ENCODE results near the gene RYR3. TPM values are rescaled to one million over a fixed set of nuclear protein-coding genes. Genes with fewer than 3 reads are reported as not detected.

Gene RYR3
- total RNA-seq, 1 donor from 2014 or later = 0.72 TPM

- ATAC-seq = no peak
Observed at GRCh38 chr15:33656168-33656567, 345.4 kb downstream of the RYR3 start.

GRCh38 chr15:33660151-33660550 lies 349.4 kb downstream of the RYR3 start:
- no peak for ATAC-seq

- no peak for ATAC-seq
Observed at GRCh38 chr15:33662014-33662413, 351.2 kb downstream of the RYR3 start.

GRCh38 chr15:33664947-33665346 lies 354.2 kb downstream of the RYR3 start:
- ATAC-seq = no peak

- no peak for ATAC-seq
Observed at GRCh38 chr15:33670567-33670966, 359.8 kb downstream of the RYR3 start.

GRCh38 chr15:33671456-33671855 lies 360.7 kb downstream of the RYR3 start:
- no peak for ATAC-seq

GRCh38 chr15:33675246-33675645 lies 364.5 kb downstream of the RYR3 start:
- ATAC-seq = peak; percentile 48

- no peak for ATAC-seq
Observed at GRCh38 chr15:33677238-33677830, 366.6 kb downstream of the RYR3 start.

- no peak for ATAC-seq
Observed at GRCh38 chr15:33678176-33678575, 367.4 kb downstream of the RYR3 start.

GRCh38 chr15:33678602-33679001 lies 367.8 kb downstream of the RYR3 start:
- ATAC-seq = no peak

GRCh38 chr15:33679061-33679460 lies 368.3 kb downstream of the RYR3 start:
- ATAC-seq = no peak

GRCh38 chr15:33680336-33680735 lies 369.6 kb downstream of the RYR3 start:
- ATAC-seq = no peak

GRCh38 chr15:33693166-33693800 lies 382.5 kb downstream of the RYR3 start:
- ATAC-seq = no peak

- ATAC-seq = no peak
Observed at GRCh38 chr15:33698126-33698525, 387.4 kb downstream of the RYR3 start.

GRCh38 chr15:33699145-33699544 lies 388.4 kb downstream of the RYR3 start:
- no peak for ATAC-seq

GRCh38 chr15:33699691-33700447 lies 389.1 kb downstream of the RYR3 start:
- ATAC-seq = no peak

GRCh38 chr15:33700695-33701303 lies 390.0 kb downstream of the RYR3 start:
- peak; percentile 90 for ATAC-seq

GRCh38 chr15:33701304-33701696 lies 390.5 kb downstream of the RYR3 start:
- no peak for ATAC-seq

GRCh38 chr15:33706173-33706572 lies 395.4 kb downstream of the RYR3 start:
- ATAC-seq = no peak

- ATAC-seq = no peak
Observed at GRCh38 chr15:33710748-33711147, 400.0 kb downstream of the RYR3 start.

GRCh38 chr15:33716025-33716424 lies 405.3 kb downstream of the RYR3 start:
- peak; percentile 77 for ATAC-seq

- peak; percentile 77 for ATAC-seq
Observed at GRCh38 chr15:33720952-33721351, 410.2 kb downstream of the RYR3 start.

- peak; percentile 77 for ATAC-seq
Observed at GRCh38 chr15:33722005-33722672, 411.4 kb downstream of the RYR3 start.

Data from esophagus mucosa (tissue), 1 donor.